Measurements from ENCODE around the gene HYOU1.
"Not testable (repeated sequence)": the region's sequence is repeated elsewhere in the genome, so short reads cannot be mapped to it uniquely, and the experiment has no call there.

Gene HYOU1

DNA sequence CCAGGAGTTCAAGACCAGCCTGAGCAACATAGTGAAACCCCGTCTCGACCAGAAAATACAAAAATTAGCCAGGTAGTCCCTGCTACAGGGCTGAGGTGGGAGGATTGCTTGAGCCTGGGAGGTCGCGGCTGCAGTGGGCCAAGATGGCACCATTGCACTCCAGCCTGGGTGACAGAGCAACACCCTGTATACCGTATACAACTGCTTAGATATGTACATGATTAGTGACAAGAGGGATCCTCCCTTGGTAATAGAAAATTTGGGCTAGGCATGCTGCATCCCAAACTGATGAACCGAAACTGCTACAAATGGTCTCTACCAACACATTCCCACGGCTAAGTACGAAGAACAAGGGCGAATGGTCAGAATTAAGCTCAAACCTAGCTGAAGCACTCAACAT, 14.1 kb downstream of the HYOU1 start:
- no peak for DNase-seq (ENCODE audit: low read depth)

DNA sequence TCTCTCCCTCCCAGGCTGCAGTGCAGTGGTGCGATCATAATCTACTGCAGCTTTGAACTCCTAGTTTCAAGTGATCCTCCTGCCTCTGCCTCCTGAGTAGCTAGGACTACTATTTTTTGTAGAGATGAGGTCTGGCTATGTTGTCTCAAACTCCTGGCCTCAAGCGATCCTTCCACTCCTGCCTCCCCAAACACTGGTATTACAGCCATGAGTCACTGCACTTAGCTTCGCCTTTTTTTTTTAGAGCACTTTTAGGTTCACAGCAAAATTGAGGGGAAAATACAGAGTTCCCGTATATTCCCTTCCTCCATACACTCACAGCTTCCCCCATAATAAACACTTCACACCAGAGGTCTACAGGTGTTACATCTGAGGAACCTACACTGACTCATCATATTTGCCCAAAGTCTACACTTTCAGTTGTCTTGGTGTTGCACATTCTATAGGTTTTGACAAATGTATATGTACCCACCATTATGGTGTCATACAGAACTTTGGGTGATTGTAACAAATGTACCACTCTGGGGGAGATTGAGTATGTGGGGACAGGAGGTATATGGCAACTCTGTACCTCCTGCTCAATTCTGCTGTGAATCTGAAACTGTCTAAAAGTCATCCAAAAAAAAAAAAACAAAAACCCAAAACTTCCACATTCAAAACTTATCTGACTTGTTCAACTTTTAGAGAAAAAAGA, 15.0 kb downstream of the HYOU1 start:
- DNase-seq (ENCODE audit: low read depth), result no peak

DNA sequence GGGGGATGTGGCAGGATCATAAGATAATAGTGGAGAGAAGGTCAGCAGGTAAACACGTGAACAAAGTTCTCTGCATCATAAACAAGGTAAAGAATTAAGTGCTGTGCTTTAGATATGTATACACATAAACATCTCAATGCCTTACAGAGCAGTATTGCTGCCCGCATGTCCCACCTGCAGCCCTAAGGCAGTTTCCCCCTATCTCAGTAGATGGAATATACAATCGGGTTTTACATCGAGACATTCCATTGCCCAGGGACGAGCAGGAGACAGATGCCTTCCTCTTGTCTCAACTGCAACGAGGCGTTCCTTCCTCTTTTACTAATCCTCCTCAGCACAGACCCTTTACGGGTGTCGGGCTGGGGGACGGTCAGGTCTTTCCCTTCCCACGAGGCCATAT, 17.5 kb downstream of the HYOU1 start:
- not testable (repeated sequence) for DNase-seq (ENCODE audit: low read depth)

DNA sequence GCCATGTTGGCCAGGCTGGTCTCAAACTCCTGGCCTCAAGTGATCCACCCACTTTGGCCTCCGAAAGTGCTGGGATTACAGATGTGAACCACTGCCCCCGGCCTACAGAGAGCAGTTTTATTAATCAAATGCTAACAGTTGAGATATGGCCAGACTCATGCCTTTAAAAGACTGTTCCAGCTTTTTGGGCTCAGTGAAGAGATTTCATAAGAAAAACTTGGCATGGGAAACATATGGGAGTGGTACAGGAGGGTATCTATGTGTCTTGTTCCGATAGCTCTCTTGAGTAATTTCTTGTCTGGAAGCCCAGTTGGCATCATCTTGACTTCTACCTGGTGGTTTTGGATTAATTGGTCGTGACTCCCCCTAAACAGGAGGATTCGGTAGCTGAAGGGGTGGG, 18.1 kb downstream of the HYOU1 start:
- DNase-seq (ENCODE audit: low read depth), result no peak

DNA sequence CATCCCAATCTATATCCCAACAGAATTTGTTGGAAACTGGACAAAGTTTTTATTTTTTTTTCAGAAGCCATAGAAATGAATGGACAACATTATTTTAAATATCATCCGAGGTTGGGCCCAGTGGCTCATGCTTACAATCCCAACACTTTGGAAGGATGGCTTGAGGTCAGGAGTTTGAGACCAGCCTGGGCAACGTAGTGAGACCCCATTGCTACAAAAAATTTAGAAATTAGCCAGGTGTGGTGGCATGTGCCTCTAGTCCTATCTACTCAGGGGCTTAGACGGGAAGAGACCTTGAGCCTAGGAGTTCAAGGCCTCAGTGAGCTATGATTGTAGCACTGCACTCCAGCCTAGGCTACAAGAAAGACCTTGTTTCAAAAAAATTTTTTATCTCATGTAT, 22.2 kb downstream of the HYOU1 start:
- no peak for DNase-seq (ENCODE audit: low read depth)

DNA sequence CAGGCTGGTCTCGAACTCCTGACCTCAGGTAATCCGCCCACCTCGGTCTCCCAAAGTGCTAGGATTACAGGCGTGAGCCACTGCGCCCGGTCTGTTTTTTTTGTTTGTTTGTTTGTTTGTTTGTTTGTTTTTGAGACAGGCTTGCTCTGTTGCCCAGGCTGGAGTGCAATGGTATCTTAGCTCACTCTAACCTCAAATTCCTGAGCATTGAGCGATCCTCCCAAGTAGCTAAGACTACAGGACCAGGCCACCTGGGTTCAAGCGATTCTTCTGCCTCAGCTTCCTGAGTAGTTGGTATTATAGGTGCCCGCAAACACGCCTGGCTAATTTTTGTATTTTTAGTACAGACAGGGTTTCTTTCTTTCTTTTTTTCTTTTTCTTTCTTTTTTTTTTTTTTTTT, 23.6 kb downstream of the HYOU1 start:
- DNase-seq (ENCODE audit: low read depth), result not testable (repeated sequence)

DNA sequence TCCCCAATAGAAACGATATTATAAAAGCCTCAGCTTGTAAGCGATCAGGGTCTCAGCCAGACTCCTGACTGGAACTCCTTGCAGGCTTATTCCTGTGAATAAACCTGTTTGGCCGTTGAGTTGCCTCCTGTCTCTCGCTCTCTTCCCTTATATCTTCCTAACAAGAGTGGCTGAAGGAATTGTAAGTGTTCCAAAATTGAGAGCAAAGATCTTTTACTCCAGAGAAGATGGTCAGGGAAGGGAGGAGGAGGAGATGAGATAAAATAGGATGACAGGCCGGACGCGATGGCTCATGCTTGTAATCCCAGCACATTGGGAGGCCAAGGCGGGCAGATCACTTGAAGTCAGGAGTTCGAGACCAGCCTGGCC, 25.1 kb downstream of the HYOU1 start:
- DNase-seq (ENCODE audit: low read depth), result no peak

DNA sequence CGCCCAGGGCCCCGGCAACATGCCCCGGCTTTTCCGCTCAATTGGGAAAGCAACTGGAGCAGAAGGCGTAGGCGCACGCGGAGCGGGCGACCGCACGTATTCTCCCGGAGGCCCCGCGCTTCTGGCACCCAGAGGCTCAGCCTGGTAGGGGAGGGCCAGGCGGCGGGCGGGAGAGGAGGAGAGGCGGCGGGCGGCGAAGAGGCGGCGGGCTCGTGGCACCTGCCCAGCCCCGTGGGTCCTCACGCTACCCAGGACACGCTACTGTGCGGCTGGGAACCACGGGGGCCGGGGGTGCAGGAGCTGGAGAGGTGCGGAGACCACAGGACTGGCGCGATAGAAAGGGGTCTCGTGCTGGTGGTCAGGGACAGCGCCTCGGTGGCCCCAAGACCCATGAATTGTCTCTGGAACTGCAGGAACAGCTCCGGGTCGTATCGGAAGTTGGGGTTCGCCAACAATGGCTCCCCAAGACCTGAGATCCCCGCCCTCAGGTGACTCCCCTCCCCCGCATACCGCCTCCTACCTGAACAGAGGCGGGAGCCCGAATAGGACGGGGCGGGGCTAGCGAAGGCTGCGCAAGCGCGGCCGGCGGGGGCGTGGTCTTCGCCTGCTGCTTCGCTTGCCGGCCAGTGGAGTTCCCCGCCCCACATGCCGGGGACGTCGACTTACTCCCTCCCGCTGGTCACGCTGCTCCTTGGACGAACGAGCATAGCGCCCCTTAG, 26.5 kb downstream of the HYOU1 start, which contains the start of gene SLC37A4:
TSS of gene SLC37A4 (minus strand) at position 549 of the 719 bp plus-strand sequence.
- peak; percentile 99 for DNase-seq (ENCODE audit: low read depth)

DNA sequence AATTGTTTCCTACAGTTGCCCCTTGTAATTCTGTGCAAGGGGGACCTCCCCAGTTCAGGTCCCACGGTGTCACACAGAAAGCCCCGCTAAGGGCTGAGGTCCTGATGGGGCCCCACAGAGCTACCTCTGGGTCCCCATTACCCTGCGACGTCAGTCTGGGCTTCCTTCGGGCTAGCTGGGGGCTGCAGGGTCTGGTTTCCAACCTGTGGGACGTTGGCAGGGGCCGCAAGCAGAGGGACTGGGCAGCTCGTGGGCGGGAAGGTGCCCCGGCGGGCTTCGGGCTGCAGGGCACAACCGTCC, 27.0 kb downstream of the HYOU1 start:
- DNase-seq (ENCODE audit: low read depth), result no peak

DNA sequence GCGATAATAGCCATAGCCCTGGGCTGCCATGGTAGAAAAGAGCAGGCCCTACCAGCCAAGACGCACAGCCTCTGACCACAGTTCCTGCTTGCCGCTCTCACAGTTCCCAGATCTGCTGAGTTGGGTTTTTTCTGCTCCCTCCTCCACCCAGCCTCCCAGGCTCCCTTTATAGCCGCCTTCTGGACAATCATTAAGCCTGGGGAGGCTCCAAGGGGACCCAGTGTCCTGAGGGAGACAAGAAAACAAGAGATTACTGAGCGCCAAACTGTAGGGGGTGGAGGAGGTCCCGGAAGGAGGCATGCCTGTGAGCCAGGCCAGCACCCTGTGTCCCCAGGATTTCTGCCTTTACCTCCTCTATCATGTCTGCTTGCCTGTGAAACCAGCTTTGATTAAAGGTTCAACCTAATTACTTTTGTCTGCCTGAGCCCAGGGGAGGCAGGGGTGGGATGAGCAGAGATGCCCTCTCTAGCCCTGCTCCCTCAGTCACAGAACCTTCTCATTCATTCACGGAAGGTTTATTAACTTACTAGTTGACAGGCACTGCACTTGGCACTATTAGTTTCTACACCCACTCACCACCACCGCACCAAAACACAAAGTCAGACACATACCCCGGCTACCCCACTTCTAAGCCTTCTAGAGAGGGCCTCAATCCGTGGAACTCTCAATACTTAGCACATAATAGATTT, 27.5 kb downstream of the HYOU1 start:
- DNase-seq (ENCODE audit: low read depth), result no peak

DNA sequence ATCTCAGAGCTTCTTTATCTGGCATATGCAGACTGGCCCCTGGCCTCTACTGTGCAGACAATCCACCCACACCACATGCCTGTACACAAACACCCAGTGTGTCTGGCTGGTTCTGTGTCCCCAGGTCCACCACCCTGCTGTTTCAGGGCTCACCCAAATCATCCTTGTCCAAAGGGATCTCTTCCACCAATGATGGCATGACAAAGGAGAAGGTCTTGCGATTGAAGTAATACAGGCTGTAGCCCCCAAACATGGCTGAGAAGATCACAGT, 28.0 kb downstream of the HYOU1 start:
- DNase-seq (ENCODE audit: low read depth), result no peak

DNA sequence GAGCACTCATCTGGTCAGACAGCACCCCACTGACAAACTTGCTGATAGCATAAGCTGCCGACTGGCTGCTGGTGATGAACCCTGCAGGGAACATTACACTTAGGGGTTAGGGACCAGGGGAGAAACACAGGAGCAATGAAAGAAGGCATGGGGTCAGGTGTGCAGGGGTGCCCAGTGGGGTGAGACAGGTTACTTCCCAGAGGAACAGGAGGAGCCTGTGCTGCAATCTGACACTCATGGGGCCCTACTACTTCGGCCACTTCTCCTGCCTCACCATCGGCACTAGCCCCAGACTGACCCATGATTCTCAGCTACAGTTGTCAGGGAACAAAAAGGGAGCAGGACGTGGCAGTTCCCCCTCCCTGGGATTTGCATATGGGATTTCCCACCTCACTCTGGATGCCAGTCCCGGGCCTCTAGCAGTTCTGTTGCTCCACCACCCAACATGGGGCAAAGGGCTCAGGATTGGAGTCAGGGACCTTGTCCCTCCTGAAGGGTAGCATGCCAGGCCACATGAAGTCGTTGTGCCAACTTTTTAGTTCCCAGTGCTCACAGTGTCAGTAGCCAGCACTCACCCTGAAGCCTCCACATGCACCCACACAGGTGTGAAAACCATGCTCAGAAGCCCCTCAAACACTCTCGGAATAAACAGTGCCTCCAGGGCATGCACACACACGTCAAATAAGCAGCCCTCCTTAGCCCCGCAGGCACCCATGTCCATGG, 28.5 kb downstream of the HYOU1 start:
- no peak for DNase-seq (ENCODE audit: low read depth)

DNA sequence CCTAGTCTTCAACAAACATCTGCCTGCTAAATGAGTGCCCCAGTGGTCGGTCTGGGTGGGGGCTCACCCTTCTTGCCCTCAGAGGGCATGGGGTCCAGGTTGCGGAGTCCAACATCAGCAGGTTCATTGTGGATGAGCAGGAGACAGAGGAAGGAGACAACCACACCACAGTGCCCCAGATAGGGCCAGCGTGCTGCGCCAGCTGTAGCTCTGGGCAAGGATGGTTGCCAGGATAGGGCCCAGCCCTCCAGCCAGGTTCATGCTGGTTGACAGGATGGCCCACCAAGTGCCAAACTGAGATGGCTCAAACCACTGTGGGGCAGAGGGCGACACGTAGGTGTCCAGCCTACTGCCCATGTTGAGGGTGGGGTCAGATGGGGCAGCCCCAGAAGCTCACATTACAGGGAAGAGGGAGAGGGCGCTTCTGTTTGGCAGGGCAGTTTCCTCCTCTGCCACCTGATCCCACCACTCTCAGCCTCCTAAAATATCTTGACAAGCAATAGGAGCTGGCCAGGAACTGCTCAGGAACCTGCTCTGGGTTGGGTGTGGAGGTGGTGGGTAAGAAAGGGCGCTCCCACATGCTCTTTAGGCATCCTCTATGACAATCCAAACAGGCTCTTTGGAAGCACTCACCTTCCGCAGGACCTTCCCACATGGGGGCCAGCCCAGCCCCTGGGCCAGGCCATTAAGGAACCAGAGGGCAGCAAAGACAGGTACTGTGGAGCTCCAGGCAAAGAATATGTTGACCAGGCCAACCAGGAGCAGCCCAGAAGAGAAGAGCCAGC, 29.3 kb downstream of the HYOU1 start:
- no peak for DNase-seq (ENCODE audit: low read depth)

DNA sequence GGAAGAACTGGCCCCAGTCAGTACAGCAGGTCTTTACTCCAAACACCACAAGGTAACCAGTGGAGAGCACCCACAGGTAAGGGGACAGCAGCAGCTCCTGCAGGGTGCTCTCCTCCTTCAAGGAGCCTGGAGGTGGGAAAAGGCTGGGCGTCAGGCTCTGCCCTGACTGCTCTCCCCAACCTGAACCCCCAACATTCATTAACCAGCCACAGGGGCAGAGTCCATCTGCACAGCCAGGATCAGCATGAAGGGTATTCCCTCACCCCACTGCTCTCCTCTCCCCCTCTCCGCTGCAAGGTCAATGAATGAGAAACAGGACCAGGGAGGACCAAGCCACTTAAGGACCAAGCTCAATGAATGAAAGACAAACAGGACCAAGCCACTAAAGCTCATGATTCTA, 30.0 kb downstream of the HYOU1 start:
- no peak for DNase-seq (ENCODE audit: low read depth)

DNA sequence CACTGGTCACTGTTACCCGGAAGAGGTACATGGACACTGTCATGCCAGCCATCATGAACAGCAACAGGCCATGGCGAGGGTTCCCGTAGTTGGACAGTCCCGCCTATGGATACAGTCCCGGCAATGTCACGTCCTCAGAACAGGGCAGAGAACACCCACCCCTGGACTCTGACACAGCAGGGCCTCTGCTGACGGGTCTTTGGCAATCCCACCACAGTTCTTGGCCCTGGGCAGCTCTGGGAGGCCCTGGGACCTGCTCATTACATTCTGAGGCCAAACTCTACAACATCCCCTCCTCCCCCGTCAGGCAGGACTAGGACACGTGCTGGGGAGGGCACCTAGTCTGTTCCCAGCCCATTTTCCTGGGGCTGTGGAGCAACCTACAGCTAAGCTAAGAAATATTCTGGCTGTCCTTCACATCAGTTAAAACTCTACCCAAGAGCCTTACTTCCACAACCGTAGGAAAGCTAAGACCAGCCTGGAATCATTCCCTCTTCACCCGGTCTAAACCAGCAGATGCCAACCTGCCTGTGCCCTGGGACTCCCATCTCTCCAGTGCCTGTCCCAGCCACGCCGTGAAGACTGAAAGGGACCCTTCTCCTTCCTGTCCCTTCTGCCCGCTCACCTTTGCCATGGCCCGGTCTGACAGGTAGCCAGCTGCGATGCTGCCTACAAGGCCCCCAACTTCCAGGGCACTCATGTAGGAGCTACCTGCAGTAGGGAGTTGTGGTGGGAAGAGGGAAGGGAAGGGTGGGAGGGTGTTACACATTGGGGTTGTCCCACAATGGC, 30.8 kb downstream of the HYOU1 start:
- no peak for DNase-seq (ENCODE audit: low read depth)

DNA sequence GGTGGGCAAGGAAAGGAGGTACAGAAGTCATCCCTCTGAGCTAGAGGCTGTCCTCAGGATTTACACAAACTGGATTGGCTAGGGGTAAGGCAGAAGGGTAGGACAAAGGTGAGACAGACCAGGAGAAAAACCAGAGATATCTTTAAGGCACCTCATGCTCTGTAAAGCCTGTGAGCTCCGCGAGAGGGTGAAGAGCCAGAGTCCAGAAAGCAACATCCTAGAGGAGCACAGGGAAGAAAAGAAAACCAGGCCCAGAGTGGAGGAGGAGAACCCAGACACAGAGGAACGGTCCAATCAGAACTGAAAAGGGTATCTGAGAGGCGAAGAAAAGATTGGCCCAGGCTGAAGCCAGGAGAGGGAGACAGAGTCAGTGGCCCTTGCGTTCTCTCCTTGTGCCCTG, 31.5 kb downstream of the HYOU1 start:
- DNase-seq (ENCODE audit: low read depth), result no peak

DNA sequence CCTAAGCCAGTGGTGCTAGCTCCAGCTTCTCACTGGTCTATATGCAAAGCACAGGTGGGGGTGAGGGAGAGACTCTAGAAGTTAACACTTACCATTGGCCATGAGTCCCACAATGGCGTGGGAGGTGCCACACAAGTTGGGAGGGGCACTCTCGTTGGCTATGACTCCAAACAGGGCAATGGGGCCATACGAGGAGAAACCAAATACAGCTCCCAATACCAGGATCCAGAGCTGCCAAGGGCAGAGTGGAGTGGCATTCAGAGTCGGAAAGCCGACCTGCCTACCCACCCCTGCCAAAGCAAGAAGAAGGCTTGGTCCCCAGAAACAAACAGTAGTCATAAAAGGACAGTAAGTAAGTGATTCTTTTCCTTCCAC, 31.9 kb downstream of the HYOU1 start:
- no peak for DNase-seq (ENCODE audit: low read depth)

DNA sequence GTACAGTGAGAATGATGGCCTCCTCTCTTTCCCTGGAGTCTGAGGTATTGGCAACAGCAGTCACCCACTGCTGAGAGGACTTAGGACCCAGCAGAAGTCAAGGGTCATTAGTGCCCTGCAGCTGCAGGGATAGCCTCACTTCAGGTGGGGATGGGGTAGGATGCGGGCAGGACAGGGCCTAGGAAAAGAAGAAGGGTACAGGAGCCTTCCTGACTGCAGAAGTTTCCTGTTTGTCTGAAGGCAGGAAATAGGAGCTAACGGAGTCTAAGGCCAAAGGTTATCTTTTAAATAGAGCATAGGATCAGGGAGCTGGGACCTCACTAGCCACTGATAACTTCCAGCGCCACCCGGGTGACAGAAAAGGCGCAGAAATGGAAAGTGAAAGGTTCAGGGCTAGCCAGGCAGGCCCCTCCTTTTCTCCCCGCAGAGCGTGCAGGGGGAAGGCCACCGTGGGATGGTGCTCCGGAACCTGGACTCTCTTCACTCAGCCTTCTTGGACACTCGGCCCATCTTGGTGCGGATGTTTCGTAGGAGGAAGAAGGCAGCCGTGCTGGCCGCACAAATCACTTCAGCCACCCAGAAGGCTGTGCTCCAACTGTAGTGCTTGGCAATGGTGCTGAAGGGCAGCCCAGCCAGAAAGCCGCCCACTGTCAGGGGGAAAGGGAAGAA, 32.4 kb downstream of the HYOU1 start:
- no peak for DNase-seq (ENCODE audit: low read depth)

DNA sequence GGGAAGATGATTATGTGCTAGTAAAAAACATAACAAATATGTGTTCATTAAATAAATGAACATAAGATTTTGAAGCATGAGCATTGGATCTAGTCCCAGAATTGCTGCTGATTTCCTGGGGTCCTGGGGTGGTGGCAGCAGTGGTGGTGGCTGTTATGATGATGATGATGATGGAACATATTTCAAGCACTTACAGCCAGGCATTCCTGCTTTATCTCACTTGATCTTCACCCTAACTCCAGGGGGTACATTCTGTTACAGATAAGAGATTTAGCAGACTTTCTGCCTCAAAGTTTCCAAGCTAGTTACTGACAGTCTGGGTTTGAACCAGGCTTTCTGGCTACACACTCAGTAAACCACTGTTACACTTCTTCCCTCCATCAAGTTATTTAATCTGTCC, 33.3 kb downstream of the HYOU1 start:
- no peak for DNase-seq (ENCODE audit: low read depth)

DNA sequence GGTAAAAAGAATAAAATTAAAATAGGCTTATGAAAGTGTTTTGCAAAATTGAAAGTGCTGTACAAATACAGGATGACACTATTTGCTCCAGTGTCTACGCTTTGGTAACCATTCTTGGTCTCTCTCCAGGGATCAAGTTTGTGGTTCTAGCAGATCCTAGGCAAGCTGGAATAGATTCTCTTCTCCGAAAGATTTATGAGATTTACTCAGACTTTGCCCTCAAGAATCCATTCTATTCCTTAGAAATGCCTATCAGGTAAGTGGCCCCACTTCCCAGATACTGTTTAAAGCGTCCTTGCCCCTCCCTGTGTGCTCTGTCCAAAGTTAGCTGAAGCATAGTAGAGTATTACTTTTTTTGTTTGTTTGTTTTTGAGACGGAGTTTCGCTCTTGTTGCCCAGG, 35.4 kb downstream of the HYOU1 start:
- DNase-seq (ENCODE audit: low read depth), result no peak

DNA sequence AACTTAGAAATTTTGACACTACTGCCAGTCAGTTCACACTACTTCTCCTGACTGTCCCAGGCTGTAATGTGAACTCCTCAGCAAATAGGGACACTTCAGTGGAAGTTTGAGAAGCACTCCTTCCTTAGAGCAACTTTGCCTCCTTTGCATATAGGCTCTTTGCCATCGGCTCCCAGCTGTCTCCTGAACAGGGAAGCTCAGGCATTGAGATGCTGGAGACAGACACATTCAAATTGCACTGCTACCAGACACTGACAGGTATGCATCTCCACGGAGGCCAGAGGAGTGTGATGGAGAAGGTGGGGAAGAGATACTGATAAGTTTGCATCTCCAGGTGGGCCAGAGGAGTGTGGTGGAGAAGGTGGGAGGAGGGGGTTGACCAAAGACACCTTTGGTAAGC, 37.0 kb downstream of the HYOU1 start:
- no peak for DNase-seq (ENCODE audit: low read depth)
